Panc1 (cell line): Measurements from ENCODE around the gene R3HDM4. TPM values are rescaled to one million over a fixed set of nuclear protein-coding genes. Genes with fewer than 3 reads are reported as not detected.
A peak's percentile ranks its signal among the peaks of the same experiment; 100 is the strongest.

Experiments used
- ATAC-seq: fragments of 200-7000 bp; cut with Tn5 transposase; 2 replicates; pipeline ENCODE4 v1.9.1; 2020; ENCODE audit warnings: mild to moderate bottlenecking, moderate library complexity
- BruUV-seq: library from RNA; stranded (reverse); fragments of 400-500 nt; replicated peaks from 2 replicates; lab custom pipeline; 2021; lab: Mats Ljungman, UMichigan
- CTCF ChIA-PET: fragments of 300-600 bp; sonication (Branson Sonifier 250); formaldehyde crosslinking; loops from one replicate; lab custom pipeline; 2022; ENCODE audit warnings: antibody characterized with exemption; lab: Charles Lee
- POLR2A ChIA-PET: fragments of 300-600 bp; sonication (Branson Sonifier 250); formaldehyde crosslinking; loops from one replicate; lab custom pipeline; 2022; ENCODE audit warnings: antibody characterized with exemption; lab: Charles Lee
- DNase-seq: peaks from one replicate; pipeline ENCODE4 v3.0.0-alpha.2; 2010; ENCODE audit warnings: low read depth, low spot score
- H3K27ac ChIP-seq: 2 replicates; pipeline ENCODE4 v1.5.1; 2011; ENCODE audit warnings: mild to moderate bottlenecking, low read length, inconsistent platforms
- H3K27me3 ChIP-seq: fragments of 200-500 bp; sonication (Bioruptor generic); 2 replicates; pipeline ENCODE4 v1.6.0; 2014; ENCODE audit warnings: low read length, inconsistent platforms; ENCODE audit not compliant: control insufficient read depth, insufficient read depth
- H3K36me3 ChIP-seq: fragments of 200-500 bp; sonication (Bioruptor generic); 2 replicates; pipeline ENCODE4 v1.5.1; 2014; ENCODE audit warnings: inconsistent platforms, mild to moderate bottlenecking, low read length, moderate library complexity; ENCODE audit not compliant: control insufficient read depth, insufficient read depth
- H3K4me1 ChIP-seq: 2 replicates; pipeline ENCODE4 v1.5.1; 2011; ENCODE audit warnings: inconsistent platforms, mild to moderate bottlenecking, low read length, moderate library complexity; ENCODE audit not compliant: control insufficient read depth, insufficient read depth
- H3K4me3 ChIP-seq, 2 experiments: 2 replicates each; pipeline ENCODE4 v1.5.1; 2011 to 2012; ENCODE audit warnings: low read depth in 2 of 2, low read length in 2 of 2, mild to moderate bottlenecking in 2 of 2, inconsistent platforms in 1 of 2, moderate library complexity in 1 of 2
- H3K9me3 ChIP-seq: fragments of 200-500 bp; sonication (Bioruptor generic); 2 replicates; pipeline ENCODE4 v1.5.1; 2014; ENCODE audit warnings: low read depth, mild to moderate bottlenecking, inconsistent platforms, low read length, moderate library complexity; ENCODE audit not compliant: control insufficient read depth, insufficient read depth
- POLR2AphosphoS5 ChIP-seq: IDR thresholded peaks from 2 replicates; pipeline ENCODE4 v1.6.1; 2012; ENCODE audit warnings: mild to moderate bottlenecking, low read depth, low read length, moderate library complexity
- SIN3A ChIP-seq: IDR thresholded peaks from 2 replicates; pipeline ENCODE4 v1.6.1; 2012; ENCODE audit warnings: low read depth, mild to moderate bottlenecking, low read length, moderate library complexity, borderline replicate concordance; ENCODE audit not compliant: insufficient read depth
- TCF7L2 ChIP-seq: IDR thresholded peaks from 2 replicates; pipeline ENCODE4 v1.6.1; 2011; ENCODE audit warnings: mild to moderate bottlenecking, low read depth, low read length, inconsistent platforms
- in situ Hi-C: cut with HindIII; loops from 2 replicates; pipeline ENCODE4 v1.10.0; 2016; ENCODE audit warnings: low sequenced_read_pairs, low pct_unique_long_range_greater_than_20kb
- intact Hi-C: fragments of 100-400 bp; cut with micrococcal nuclease; formaldehyde crosslinking; loops from one replicate; pipeline ENCODE4 v1.10.0; 2022; ENCODE audit not compliant: unreplicated experiment
- total RNA-seq: library from RNA; stranded (reverse); gene quantifications from one replicate; pipeline ENCODE4 v1.2.1, GENCODE V29; 2021; ENCODE audit not compliant: unreplicated experiment
- TF ChIP-seq, protein P1 (sequence below), 2 experiments: IDR thresholded peaks; 2 replicates each; pipeline ENCODE4 v1.6.1; 2011 to 2012; ENCODE audit warnings: low read depth in 2 of 2, control low read depth in 1 of 2, low read length in 1 of 2, mild to moderate bottlenecking in 1 of 2, moderate library complexity in 1 of 2; ENCODE audit not compliant: insufficient read depth in 1 of 2
- TF ChIP-seq, protein P2 (sequence below): fragments of 450-650 bp; IDR thresholded peaks from 2 replicates; pipeline ENCODE4 v1.5.1; 2017; ENCODE audit warnings: mild to moderate bottlenecking

The R3HDM4 gene
- total RNA-seq, 1 experiment from 2014 or later = 43.5 TPM

DNA sequence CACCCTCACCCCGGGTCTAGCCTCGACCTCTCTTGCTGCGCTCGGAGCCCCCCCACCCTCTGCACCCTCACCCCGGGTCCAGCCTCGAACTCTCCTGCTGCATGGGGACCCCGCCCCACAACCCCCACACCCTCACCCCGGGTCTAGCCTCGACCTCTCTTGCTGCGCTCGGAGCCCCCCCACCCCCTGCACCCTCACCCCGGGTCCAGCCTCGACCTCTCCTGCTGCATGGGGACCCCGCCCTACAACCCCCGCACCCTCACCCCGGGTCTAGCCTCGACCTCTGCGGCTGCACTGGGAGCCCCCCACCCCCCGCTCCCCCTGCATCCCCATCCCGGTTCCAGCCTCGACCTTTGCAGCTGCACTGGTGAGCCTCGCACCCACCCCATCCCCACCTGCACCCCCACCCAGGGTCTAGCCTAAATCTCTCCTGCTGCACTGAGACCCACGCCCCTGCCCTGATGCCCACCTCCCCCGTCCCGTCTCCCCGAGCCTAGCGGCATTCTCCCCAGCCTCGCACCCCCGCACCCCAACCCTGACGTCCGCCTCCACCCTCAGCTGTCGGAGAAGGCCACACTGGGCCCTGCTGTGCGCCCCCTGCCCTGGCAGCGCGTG is 51.8 kb downstream of the R3HDM4 start:
- Histone ChIP-seq H3K9me3 (no peaks in the 10 kb centered on the region), H3K4me3 (no peak overlapping the region), H3K27ac (no peak overlapping the region), H3K36me3 (no peaks in the 10 kb centered on the region), H3K4me1 (peaks cover 7% of the 10 kb centered on the region), H3K27me3 (no peaks in the 10 kb centered on the region)
- DNase-seq = no peak
- ChIA-PET CTCF (no interaction called here), POLR2A (no interaction called here)
- no TSS peak for BruUV-seq
- in situ Hi-C loops = no loop called here
- no peak for ATAC-seq
- intact Hi-C loops = no loop called here
- TF ChIP-seq TCF7L2 = no peak
- no peak for TF ChIP-seq POLR2AphosphoS5
- TF ChIP-seq SIN3A = no peak
- TF ChIP-seq, protein P1, sequence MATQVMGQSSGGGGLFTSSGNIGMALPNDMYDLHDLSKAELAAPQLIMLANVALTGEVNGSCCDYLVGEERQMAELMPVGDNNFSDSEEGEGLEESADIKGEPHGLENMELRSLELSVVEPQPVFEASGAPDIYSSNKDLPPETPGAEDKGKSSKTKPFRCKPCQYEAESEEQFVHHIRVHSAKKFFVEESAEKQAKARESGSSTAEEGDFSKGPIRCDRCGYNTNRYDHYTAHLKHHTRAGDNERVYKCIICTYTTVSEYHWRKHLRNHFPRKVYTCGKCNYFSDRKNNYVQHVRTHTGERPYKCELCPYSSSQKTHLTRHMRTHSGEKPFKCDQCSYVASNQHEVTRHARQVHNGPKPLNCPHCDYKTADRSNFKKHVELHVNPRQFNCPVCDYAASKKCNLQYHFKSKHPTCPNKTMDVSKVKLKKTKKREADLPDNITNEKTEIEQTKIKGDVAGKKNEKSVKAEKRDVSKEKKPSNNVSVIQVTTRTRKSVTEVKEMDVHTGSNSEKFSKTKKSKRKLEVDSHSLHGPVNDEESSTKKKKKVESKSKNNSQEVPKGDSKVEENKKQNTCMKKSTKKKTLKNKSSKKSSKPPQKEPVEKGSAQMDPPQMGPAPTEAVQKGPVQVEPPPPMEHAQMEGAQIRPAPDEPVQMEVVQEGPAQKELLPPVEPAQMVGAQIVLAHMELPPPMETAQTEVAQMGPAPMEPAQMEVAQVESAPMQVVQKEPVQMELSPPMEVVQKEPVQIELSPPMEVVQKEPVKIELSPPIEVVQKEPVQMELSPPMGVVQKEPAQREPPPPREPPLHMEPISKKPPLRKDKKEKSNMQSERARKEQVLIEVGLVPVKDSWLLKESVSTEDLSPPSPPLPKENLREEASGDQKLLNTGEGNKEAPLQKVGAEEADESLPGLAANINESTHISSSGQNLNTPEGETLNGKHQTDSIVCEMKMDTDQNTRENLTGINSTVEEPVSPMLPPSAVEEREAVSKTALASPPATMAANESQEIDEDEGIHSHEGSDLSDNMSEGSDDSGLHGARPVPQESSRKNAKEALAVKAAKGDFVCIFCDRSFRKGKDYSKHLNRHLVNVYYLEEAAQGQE (IDR thresholded peaks at IDR 0.05; ENCODE audit: insufficient read depth in 1 of 2, low read depth in 2 of 2, low read length in 1 of 2) = no peak
- TF ChIP-seq, protein P2, sequence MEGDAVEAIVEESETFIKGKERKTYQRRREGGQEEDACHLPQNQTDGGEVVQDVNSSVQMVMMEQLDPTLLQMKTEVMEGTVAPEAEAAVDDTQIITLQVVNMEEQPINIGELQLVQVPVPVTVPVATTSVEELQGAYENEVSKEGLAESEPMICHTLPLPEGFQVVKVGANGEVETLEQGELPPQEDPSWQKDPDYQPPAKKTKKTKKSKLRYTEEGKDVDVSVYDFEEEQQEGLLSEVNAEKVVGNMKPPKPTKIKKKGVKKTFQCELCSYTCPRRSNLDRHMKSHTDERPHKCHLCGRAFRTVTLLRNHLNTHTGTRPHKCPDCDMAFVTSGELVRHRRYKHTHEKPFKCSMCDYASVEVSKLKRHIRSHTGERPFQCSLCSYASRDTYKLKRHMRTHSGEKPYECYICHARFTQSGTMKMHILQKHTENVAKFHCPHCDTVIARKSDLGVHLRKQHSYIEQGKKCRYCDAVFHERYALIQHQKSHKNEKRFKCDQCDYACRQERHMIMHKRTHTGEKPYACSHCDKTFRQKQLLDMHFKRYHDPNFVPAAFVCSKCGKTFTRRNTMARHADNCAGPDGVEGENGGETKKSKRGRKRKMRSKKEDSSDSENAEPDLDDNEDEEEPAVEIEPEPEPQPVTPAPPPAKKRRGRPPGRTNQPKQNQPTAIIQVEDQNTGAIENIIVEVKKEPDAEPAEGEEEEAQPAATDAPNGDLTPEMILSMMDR = no peak

DNA sequence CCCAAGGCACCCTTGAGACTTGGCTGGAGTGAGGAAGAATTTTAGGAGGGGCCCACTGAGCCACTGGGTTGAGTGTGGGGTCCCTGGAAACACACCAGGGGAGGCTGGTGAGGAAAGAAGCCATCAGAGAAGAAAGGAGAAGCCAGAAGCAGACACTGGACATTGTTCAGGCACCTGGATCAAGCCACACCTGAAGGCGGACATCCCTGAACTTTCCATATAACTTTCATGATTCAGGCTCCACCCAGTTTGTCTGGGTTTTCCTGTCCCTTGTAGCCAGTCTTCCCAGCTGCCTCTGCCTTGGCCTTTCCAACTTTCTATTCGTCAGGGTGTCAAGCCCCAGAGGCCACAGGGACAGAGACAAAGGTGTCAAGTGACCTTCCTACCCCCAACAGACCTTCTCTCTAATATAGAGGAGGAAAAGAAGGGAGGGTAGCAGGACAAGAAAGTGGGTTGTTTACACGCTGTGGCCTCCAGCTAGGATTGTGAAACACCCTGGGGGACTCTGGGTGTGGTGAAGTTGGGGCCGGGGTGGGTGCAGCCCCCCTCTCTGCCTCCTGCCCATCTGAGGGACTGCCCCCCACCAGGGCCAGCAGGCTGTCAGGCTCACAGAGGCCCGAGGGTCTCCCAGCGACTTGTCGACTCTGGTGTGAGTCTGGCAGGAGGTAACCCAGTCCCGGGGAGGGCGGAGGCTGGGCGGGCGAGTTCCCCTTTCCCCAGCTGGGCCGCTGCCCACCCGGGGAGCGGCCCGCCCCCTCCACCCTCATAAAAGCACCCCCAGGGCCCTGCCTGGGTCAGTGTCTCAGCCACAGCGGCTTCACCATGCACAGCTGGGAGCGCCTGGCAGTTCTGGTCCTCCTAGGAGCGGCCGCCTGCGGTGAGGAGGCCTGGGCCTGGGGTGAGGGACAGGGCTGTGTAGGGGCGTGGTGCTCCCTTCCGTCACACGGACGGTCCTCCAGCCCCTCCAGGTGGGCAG is 53.9 kb downstream of the R3HDM4 start, which contains the start of gene CFD:
Gene CFD, plus strand, starts transcription at position 797 of the 976 bp plus-strand sequence. Its CDS starts 26 bp downstream, at position 823.
- no TSS peak for BruUV-seq
- CTCF ChIA-PET = no interaction called here
- DNase-seq (no peak), ATAC-seq (no peak)
- Histone ChIP-seq H3K4me1 (peaks cover 7% of the 10 kb centered on the region), H3K4me3 (peak within 1 kb of the TSS; percentile 45 to 48), H3K36me3 (no peaks in the 10 kb centered on the region), H3K27ac (peak within 1 kb of the TSS; percentile 40), H3K9me3 (no peaks in the 10 kb centered on the region), H3K27me3 (no peaks in the 10 kb centered on the region)
- intact Hi-C loops = loop anchor here (5.0 kb wide), 1 partner anchor 138 kb away; no protein-coding TSS in a partner anchor
- TF ChIP-seq TCF7L2 (no peak), SIN3A (no peak), POLR2AphosphoS5 (no peak)
- TF ChIP-seq, protein P1 (IDR thresholded peaks at IDR 0.05; ENCODE audit: insufficient read depth in 1 of 2, low read depth in 2 of 2, low read length in 1 of 2) = no peak
- TF ChIP-seq, protein P2 = no peak
- POLR2A ChIA-PET = no interaction called here
- in situ Hi-C loops = no loop called here
